GM18517 (cell line): ENCODE measurements around the gene FNBP1L.
"Not testable (repeated sequence)": the region's sequence is repeated elsewhere in the genome, so short reads cannot be mapped to it uniquely, and the experiment has no call there.

ENCODE experiments used
- ATAC-seq: cut with Tn5 transposase; IDR thresholded peaks from one replicate; pipeline ENCODE4 v1.9.1; 2021; ENCODE audit warnings: mild to moderate bottlenecking, moderate library complexity; ENCODE audit not compliant: unreplicated experiment

FNBP1L gene

GRCh38 chr1:93588206-93588605 is 140.3 kb downstream of the FNBP1L start:
- no peak for ATAC-seq

- ATAC-seq = no peak
Measured at GRCh38 chr1:93588955-93589354, 141.0 kb downstream of the FNBP1L start.

- ATAC-seq = not testable (repeated sequence)
Measured at GRCh38 chr1:93591291-93591675, 143.4 kb downstream of the FNBP1L start.

- no peak for ATAC-seq
Measured at GRCh38 chr1:93591676-93592550, 144.0 kb downstream of the FNBP1L start.

- ATAC-seq = no peak
Measured at GRCh38 chr1:93592551-93592949, 144.6 kb downstream of the FNBP1L start.

GRCh38 chr1:93593854-93594602 is 146.1 kb downstream of the FNBP1L start:
- ATAC-seq = no peak

- ATAC-seq = no peak
Measured at GRCh38 chr1:93594603-93594880, 146.6 kb downstream of the FNBP1L start.

- ATAC-seq = no peak
Measured at GRCh38 chr1:93595266-93595665, 147.3 kb downstream of the FNBP1L start.

GRCh38 chr1:93595743-93596142 is 147.8 kb downstream of the FNBP1L start:
- ATAC-seq = no peak

GRCh38 chr1:93596329-93597089 is 148.6 kb downstream of the FNBP1L start:
- no peak for ATAC-seq

- no peak for ATAC-seq
Measured at GRCh38 chr1:93597709-93598108, 149.8 kb downstream of the FNBP1L start.

GRCh38 chr1:93598396-93598795 is 150.5 kb downstream of the FNBP1L start:
- no peak for ATAC-seq

GRCh38 chr1:93598861-93599439 is 151.0 kb downstream of the FNBP1L start:
- no peak for ATAC-seq

- ATAC-seq = no peak
Measured at GRCh38 chr1:93599479-93599878, 151.6 kb downstream of the FNBP1L start.

- ATAC-seq = no peak
Measured at GRCh38 chr1:93600663-93601062, 152.7 kb downstream of the FNBP1L start.

GRCh38 chr1:93601686-93602085 is 153.8 kb downstream of the FNBP1L start:
- ATAC-seq = no peak

- no peak for ATAC-seq
Measured at GRCh38 chr1:93602101-93602500, 154.2 kb downstream of the FNBP1L start.

GRCh38 chr1:93603106-93603505 is 155.2 kb downstream of the FNBP1L start:
- no peak for ATAC-seq

- no peak for ATAC-seq
Measured at GRCh38 chr1:93603601-93604000, 155.7 kb downstream of the FNBP1L start.
